ENCODE measurements around the gene NEDD4L. TPM values are rescaled to one million over a fixed set of nuclear protein-coding genes. Genes with fewer than 3 reads are reported as not detected.

Gene NEDD4L
- total and polyA plus RNA-seq, 7 donors, result 52.0 to 104 (median 57.4) TPM

DNA sequence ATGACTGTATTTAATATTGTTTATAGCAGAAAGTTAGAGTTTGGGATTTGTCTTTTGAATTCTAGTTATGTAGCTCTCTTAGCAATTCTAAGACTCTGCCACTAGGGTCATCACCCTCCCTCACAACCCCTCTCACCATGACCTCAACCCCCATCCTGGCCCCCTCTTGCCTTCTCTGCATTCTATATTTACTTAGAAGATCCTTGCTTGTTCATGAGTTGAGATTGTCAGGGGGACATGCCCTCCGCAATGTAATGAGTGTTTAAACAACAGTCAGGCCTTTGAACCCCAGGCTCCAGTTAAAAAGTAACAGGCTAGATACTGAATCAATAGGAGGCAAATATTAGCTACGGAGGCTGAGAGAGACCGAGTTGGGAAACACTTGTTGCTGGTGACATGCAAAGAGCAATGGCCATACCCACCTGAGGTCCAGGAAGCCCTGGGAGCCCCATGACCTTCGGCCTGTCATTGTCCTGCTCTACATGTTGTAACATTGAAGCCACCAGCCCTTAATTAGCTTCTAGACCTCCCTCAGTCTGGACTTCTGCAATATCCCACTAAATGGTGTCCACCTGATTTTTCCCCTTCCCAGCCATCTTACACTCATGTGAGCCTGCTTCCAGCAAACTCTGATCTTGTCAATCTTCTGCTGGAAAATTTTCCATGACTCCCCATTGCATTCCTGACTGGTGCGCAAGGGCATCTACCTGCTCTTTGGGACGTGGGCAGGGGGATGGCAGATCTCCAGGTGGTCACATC lies 363.8 kb downstream of the NEDD4L start:
- Histone ChIP-seq H3K27me3 (no peaks in the 10 kb centered on the region), H3K27ac (no peak overlapping the region), H3K9me3 (no peaks in the 10 kb centered on the region), H3K36me3 (no peaks in the 10 kb centered on the region), H3K4me3 (no peak overlapping the region), H3K4me1 (peaks cover 0 to 13% (median 7%) of the 10 kb centered on the region in 4 donors)
- no peak for DNase-seq
- WGBS, 2 donors, result 67 to 83% methylated on average over 6 of the region's 6 CpGs
- intact Hi-C loops (cut with DNase I), result no loop called here
- TF ChIP-seq CTCF (IDR thresholded peaks at IDR 0.05) (no peak), POLR2AphosphoS5 (IDR thresholded peaks at IDR 0.05) (no peak), EP300 (IDR thresholded peaks at IDR 0.05) (no peak), POLR2A (IDR thresholded peaks at IDR 0.05) (no peak)

GRCh38 chr18:58408665-58409064 lies 364.6 kb downstream of the NEDD4L start:
- intact Hi-C loops (cut with DNase I), result no loop called here
- no peak overlapping the region for H3K4me3 ChIP-seq
- WGBS, 2 donors, result 91 to 92% methylated on average over 4 of the region's 4 CpGs
- no peak overlapping the region for H3K27ac ChIP-seq
- no peak for TF ChIP-seq CTCF (IDR thresholded peaks at IDR 0.05)
- no peak for TF ChIP-seq POLR2AphosphoS5 (IDR thresholded peaks at IDR 0.05)
- TF ChIP-seq POLR2A (IDR thresholded peaks at IDR 0.05), result no peak
- TF ChIP-seq EP300 (IDR thresholded peaks at IDR 0.05), result no peak
- no peaks in the 10 kb centered on the region for H3K9me3 ChIP-seq
- H3K27me3 ChIP-seq, result no peaks in the 10 kb centered on the region
- no peak for DNase-seq
- peaks cover 0 to 5% (median 0%) of the 10 kb centered on the region in 4 donors for H3K4me1 ChIP-seq
- H3K36me3 ChIP-seq, result no peaks in the 10 kb centered on the region

- no peaks in the 10 kb centered on the region for H3K36me3 ChIP-seq
- no peaks in the 10 kb centered on the region for H3K27me3 ChIP-seq
- H3K9me3 ChIP-seq, result no peaks in the 10 kb centered on the region
- H3K27ac ChIP-seq, result no peak overlapping the region
- H3K4me1 ChIP-seq, result no peaks in the 10 kb centered on the region
- 95 to 96% methylated on average over 5 of the region's 5 CpGs for WGBS, 2 donors
- TF ChIP-seq CTCF (IDR thresholded peaks at IDR 0.05) (no peak), EP300 (IDR thresholded peaks at IDR 0.05) (no peak), POLR2AphosphoS5 (IDR thresholded peaks at IDR 0.05) (no peak), POLR2A (IDR thresholded peaks at IDR 0.05) (no peak)
- intact Hi-C loops (cut with DNase I), result no loop called here
- no peak for DNase-seq
- no peak overlapping the region for H3K4me3 ChIP-seq
Measured at GRCh38 chr18:58409802-58410445, 365.9 kb downstream of the NEDD4L start.

- TF ChIP-seq EP300 (IDR thresholded peaks at IDR 0.05) (no peak), POLR2A (IDR thresholded peaks at IDR 0.05) (no peak), POLR2AphosphoS5 (IDR thresholded peaks at IDR 0.05) (no peak), CTCF (IDR thresholded peaks at IDR 0.05) (no peak)
- 93 to 95% methylated on average over 7 of the region's 7 CpGs for WGBS, 2 donors
- H3K4me3 ChIP-seq, result no peak overlapping the region
- H3K27me3 ChIP-seq, result no peaks in the 10 kb centered on the region
- no peaks in the 10 kb centered on the region for H3K9me3 ChIP-seq
- DNase-seq, result no peak
- H3K27ac ChIP-seq, result no peak overlapping the region
- H3K4me1 ChIP-seq, result peaks cover 0 to under 1% (median 0%) of the 10 kb centered on the region in 4 donors
- intact Hi-C loops (cut with DNase I), result no loop called here
- H3K36me3 ChIP-seq, result no peaks in the 10 kb centered on the region
Measured at GRCh38 chr18:58411323-58411722, 367.3 kb downstream of the NEDD4L start.

All from sigmoid colon (tissue), 7 donors.